BE2C (cell line): ENCODE data around the gene RACK1.

ENCODE experiments used
- DNase-seq: peaks from one replicate; pipeline ENCODE4 v3.0.0-alpha.2; 2020
- H3K27me3 ChIP-seq: fragments of 250-450 bp; sonication (Bioruptor Pico); 2 replicates; pipeline ENCODE4 v1.5.1; 2020; ENCODE audit warnings: mild to moderate bottlenecking
- H3K36me3 ChIP-seq: fragments of 250-450 bp; sonication (Bioruptor Pico); 2 replicates; pipeline ENCODE4 v1.5.1; 2020; ENCODE audit warnings: mild to moderate bottlenecking
- H3K4me1 ChIP-seq: fragments of 250-450 bp; sonication (Bioruptor Pico); 2 replicates; pipeline ENCODE4 v1.5.1; 2020
- H3K4me3 ChIP-seq: 2 replicates; pipeline ENCODE4 v1.5.1; 2011; ENCODE audit warnings: low read depth, low read length
- H3K9me3 ChIP-seq: fragments of 250-450 bp; sonication (Bioruptor Pico); 2 replicates; pipeline ENCODE4 v1.5.1; 2020
- TF ChIP-seq, protein P1 (sequence below): IDR thresholded peaks from 2 replicates; pipeline ENCODE4 v1.5.1; 2012; ENCODE audit warnings: mild to moderate bottlenecking, low read depth, low read length

The RACK1 gene

DNA sequence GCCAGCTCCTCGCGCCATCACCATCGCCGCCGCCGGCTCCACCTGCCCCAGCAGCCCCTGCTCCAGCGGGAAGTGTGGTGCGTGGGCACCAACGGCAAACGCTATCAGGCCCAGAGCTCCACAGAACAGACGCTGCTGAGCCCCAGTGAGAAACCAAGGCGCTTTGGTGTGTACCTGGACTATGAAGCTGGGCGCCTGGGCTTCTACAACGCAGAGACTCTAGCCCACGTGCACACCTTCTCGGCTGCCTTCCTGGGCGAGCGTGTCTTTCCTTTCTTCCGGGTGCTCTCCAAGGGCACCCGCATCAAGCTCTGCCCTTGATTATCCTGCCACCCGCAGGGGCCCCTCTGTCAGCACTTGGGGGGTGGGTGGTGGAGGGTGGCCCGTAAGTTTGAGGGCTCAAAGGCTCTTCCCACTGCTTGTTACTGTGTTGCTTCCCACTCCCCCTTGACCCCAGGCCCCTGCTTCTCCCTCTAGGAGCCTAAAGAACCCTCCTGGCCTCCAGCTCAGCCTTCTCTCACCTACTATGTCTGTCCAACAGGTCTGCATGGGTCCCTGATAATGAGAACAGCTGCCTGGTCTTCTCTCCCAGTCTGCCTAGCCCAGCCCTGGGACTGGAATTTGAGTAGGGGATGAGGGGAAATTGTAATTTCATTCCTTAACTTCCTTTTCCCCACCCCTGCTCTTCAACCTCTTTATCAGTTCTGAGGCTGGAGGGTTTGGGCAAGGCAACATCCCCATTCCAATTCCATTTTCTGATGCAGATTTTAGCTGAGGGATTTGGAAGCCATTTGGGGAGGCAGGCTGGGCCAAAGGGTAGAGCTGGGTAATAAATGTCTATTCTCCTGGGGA is 9.0 kb downstream of the RACK1 start:
- DNase-seq, result no peak
- H3K4me1 ChIP-seq, result peaks cover 9% of the 10 kb centered on the region; the same call in 1 of the 2 replicates
- no peak overlapping the region for H3K4me3 ChIP-seq
- TF ChIP-seq, protein P1, sequence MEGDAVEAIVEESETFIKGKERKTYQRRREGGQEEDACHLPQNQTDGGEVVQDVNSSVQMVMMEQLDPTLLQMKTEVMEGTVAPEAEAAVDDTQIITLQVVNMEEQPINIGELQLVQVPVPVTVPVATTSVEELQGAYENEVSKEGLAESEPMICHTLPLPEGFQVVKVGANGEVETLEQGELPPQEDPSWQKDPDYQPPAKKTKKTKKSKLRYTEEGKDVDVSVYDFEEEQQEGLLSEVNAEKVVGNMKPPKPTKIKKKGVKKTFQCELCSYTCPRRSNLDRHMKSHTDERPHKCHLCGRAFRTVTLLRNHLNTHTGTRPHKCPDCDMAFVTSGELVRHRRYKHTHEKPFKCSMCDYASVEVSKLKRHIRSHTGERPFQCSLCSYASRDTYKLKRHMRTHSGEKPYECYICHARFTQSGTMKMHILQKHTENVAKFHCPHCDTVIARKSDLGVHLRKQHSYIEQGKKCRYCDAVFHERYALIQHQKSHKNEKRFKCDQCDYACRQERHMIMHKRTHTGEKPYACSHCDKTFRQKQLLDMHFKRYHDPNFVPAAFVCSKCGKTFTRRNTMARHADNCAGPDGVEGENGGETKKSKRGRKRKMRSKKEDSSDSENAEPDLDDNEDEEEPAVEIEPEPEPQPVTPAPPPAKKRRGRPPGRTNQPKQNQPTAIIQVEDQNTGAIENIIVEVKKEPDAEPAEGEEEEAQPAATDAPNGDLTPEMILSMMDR, result no peak
- no peaks in the 10 kb centered on the region for H3K9me3 ChIP-seq
- H3K36me3 ChIP-seq, result peaks cover 58% of the 10 kb centered on the region
- 0 out of 2 replicates have a peak, but pooled peaks cover 2% of the 10 kb centered on the region for H3K27me3 ChIP-seq

DNA sequence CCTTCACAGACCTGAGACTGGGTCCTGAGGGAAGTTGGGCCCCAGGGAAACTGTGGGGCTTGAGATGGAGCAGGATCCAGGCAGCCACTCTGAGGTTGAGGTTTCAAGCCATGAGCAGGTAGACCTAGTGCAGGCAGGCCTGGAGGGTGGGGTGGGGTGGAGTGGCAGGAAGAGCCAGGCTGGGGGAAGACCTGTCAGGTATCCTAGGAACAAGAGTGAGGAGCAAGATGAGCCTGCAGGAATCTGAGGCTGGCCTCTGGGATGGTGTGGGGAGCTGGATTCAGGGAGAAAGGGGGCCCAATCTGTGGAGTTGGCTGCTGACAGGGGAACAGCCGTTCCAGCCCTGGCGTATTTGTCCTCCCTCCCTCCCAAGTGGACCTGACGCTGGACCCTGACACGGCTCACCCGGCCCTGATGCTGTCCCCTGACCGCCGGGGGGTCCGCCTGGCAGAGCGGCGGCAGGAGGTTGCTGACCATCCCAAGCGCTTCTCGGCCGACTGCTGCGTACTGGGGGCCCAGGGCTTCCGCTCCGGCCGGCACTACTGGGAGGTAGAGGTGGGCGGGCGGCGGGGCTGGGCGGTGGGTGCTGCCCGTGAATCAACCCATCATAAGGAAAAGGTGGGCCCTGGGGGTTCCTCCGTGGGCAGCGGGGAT is 9.8 kb downstream of the RACK1 start:
- TF ChIP-seq, protein P1, result no peak
- Histone ChIP-seq H3K4me1 (peaks cover 9% of the 10 kb centered on the region; the same call in 1 of the 2 replicates), H3K27me3 (0 out of 2 replicates have a peak, but pooled peaks cover 2% of the 10 kb centered on the region), H3K36me3 (peaks cover 51% of the 10 kb centered on the region), H3K9me3 (no peaks in the 10 kb centered on the region), H3K4me3 (no peak overlapping the region)
- no peak for DNase-seq

DNA sequence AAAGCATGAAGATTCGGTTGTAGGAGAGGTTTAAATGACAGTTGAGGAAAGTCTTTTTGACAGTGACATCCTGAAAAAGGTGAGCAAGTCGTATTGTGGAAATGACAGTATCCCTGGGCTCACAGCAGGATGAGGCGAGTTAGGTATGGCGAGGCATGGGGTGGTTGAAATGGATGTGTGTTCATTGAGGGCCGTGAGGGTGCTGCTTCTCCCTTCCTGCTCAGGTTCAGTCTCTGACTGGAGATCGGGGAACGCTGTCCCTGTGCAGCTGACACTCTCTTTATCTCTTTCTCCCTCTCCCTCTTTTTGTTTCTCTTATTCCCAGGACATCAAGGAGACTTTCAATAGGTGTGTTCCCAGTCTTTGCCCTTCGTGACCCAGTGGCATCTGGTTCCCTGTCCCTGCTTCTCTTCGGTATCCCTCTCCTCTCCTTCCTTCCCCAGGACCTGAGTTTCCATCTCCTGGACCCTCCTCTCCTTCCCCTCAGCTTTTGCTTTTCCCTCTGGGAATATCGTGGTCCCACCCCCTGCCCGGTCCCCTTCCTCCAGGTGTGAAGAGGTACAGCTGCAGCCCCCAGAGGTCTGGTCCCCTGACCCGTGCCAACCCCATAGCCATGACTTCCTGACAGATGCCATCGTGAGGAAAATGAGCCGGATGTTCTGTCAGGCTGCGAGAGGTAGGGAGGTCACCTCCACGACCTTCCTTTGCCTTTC is 10.5 kb downstream of the RACK1 start:
- Histone ChIP-seq H3K27me3 (0 out of 2 replicates have a peak, but pooled peaks cover 2% of the 10 kb centered on the region), H3K36me3 (peaks cover 44% of the 10 kb centered on the region), H3K4me1 (peaks cover 9% of the 10 kb centered on the region; the same call in 1 of the 2 replicates), H3K9me3 (no peaks in the 10 kb centered on the region), H3K4me3 (no peak overlapping the region)
- TF ChIP-seq, protein P1, result no peak
- DNase-seq, result no peak

DNA sequence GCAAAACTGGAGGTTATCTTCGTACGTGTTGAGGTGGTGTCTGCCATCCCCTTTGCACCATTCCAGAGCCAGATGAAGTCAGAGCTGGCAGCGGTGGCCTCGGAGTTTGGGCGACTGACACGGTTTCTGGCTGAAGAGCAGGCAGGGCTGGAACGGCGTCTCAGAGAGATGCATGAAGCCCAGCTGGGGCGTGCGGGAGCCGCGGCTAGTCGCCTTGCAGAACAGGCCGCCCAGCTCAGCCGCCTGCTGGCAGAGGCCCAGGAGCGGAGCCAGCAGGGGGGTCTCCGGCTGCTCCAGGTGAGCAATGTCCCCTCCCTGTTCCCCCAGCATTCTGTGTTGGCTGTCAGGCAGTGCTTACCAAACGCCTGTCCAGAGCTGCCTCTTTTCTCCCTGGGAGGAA is 11.1 kb downstream of the RACK1 start:
- peaks cover 9% of the 10 kb centered on the region; the same call in 1 of the 2 replicates for H3K4me1 ChIP-seq
- DNase-seq, result no peak
- TF ChIP-seq, protein P1, result no peak
- peaks cover 38% of the 10 kb centered on the region for H3K36me3 ChIP-seq
- H3K9me3 ChIP-seq, result no peaks in the 10 kb centered on the region
- no peak overlapping the region for H3K4me3 ChIP-seq
- H3K27me3 ChIP-seq, result 0 out of 2 replicates have a peak, but pooled peaks cover 2% of the 10 kb centered on the region

DNA sequence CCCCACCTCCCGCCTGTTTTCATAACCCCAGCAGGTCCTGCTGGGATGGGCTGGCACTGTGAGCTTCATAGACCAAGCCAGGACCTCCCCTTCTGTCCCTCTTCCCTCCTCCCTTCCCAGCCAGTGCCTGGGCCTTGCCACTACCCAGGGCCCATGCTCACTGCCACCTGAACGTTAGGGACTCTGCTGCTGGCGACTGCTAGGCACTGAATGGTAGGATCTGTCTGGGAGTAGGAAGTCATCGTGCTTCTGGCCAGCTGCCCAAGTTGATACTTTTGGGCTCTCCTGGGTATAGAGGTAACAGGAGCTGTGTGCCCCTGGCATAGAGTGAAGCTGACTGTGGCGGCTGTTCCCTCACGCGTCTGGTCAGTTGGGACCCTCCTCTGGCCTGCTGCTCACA is 12.3 kb downstream of the RACK1 start:
- Histone ChIP-seq H3K4me1 (peaks cover 9% of the 10 kb centered on the region; the same call in 1 of the 2 replicates), H3K36me3 (peaks cover 26% of the 10 kb centered on the region), H3K27me3 (0 out of 2 replicates have a peak, but pooled peaks cover 2% of the 10 kb centered on the region), H3K9me3 (no peaks in the 10 kb centered on the region), H3K4me3 (no peak overlapping the region)
- TF ChIP-seq, protein P1, result no peak
- no peak for DNase-seq
